Esophagus muscularis mucosa (tissue), 3 donors: ENCODE measurements around the gene ETFA.

Source experiments
- POLR2A ChIP-seq: fragments of 450-650 bp; IDR thresholded peaks from one replicate; pipeline ENCODE4 v1.6.1; 2017; ENCODE audit warnings: antibody characterized with exemption, moderate library complexity, mild to moderate bottlenecking, low read depth
- POLR2AphosphoS5 ChIP-seq, 2 donors: sonication (generic); formaldehyde crosslinking; IDR thresholded peaks; one replicate each; pipeline ENCODE4 v1.6.1; 2017; ENCODE audit warnings: antibody characterized with exemption in 2 of 2
- TF ChIP-seq, protein P1 (sequence below), 3 experiments: fragments of 200-600 bp in 2 of 3; fragments of 450-650 bp in 1 of 3; sonication (generic) in 2 of 3; IDR thresholded peaks; one replicate each; pipeline ENCODE4 v1.5.1; 2017 to 2019; ENCODE audit warnings: antibody characterized with exemption in 3 of 3, mild to moderate bottlenecking in 2 of 3, moderate library complexity in 1 of 3

DNA sequence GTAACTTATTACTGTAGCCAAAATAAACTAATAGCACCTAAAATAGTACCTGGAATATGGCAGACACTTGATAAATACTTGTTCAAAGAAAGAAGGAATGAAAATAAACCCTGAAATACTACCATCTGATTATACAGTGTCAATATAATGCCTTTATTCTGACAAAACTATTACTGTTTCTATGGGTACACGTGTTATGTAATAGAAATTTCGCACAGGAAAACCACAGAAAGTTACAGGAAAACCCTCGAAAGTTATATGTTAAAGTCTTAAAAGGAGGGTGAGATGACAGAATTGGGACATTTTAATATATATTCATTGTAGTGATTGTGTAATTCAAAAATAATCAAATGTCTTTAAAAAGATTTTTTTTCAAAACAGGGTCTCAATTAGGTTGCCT is 28.8 kb downstream of the ETFA start:
- no peak for TF ChIP-seq POLR2A
- TF ChIP-seq, protein P1, sequence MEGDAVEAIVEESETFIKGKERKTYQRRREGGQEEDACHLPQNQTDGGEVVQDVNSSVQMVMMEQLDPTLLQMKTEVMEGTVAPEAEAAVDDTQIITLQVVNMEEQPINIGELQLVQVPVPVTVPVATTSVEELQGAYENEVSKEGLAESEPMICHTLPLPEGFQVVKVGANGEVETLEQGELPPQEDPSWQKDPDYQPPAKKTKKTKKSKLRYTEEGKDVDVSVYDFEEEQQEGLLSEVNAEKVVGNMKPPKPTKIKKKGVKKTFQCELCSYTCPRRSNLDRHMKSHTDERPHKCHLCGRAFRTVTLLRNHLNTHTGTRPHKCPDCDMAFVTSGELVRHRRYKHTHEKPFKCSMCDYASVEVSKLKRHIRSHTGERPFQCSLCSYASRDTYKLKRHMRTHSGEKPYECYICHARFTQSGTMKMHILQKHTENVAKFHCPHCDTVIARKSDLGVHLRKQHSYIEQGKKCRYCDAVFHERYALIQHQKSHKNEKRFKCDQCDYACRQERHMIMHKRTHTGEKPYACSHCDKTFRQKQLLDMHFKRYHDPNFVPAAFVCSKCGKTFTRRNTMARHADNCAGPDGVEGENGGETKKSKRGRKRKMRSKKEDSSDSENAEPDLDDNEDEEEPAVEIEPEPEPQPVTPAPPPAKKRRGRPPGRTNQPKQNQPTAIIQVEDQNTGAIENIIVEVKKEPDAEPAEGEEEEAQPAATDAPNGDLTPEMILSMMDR (IDR thresholded peaks at IDR 0.05): no peak
- TF ChIP-seq POLR2AphosphoS5 (IDR thresholded peaks at IDR 0.05): no peak
